ENCODE results near the gene PTGS1.

GRCh38 chr9:122370303-122370702 is 521 bp upstream of the PTGS1 start:
- no peak for TF ChIP-seq POLR2A (IDR thresholded peaks at IDR 0.05)
- no peak for TF ChIP-seq CTCF (IDR thresholded peaks at IDR 0.05)
